NCI-H2196 (cell line): Measurements from ENCODE around the gene GLIS1.

Experiments used
- DNase-seq: peaks from one replicate; lab custom pipeline; 2025; ENCODE audit not compliant: unreplicated experiment; lab: John Stamatoyannopoulos, UW

GLIS1 gene

DNA sequence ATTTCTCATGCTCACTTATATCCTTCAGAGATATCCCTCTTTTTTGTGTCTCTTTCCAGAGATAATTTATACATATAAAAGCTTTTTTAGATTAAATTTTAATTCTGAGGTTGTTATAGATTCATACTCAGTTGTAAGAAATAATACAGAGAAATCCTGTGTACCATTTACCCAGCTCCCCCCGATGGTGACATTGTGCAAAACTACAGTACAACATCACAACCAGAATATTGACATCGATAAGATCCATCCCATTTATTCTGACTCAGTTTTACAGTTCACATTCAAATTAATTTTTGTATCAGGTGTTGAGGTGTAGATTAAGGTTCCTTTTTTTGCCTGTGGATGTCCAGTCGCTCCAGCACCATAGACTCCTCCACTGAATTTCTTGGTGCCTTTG, 265.5 kb downstream of the GLIS1 start:
- DNase-seq, result no peak

DNA sequence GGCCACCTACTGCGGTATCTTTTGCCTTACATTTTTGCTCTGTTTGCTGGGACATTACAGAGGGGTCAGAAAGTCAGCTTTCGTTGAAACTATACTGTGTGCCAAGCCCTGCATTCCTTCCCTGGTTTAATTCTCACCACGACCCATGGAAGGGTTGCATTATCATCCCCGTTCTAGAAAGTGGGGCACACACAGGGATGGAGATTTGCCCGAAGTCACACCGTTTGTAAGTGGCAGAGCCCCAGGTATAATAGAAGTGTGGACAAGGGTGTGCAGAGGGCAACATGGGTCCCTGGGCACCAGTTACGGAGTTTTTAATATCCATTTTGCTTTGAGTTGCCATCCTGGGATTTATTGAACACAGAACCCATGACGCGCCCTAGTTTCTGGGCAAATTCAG, 268.0 kb downstream of the GLIS1 start:
- no peak for DNase-seq

DNA sequence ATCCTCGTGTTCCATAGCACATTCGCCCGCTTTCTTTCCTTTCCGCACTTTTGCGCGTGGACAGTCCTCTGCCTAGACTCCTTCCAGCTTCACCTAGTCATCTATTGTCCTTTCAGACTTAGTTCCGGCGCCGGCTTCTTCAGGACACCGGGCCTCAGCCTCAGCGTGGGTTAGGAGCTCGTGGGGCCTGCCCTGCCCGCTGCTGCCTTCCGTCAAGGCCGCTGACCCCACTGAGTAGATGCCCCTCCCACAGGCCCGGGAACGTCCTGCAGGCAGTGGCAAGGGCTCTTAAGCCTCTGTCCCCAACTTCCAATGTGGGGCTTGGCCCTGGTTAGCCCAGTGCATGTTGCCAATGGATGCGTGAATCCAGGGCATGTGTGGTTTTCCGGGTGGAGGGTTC, 268.4 kb downstream of the GLIS1 start:
- no peak for DNase-seq

DNA sequence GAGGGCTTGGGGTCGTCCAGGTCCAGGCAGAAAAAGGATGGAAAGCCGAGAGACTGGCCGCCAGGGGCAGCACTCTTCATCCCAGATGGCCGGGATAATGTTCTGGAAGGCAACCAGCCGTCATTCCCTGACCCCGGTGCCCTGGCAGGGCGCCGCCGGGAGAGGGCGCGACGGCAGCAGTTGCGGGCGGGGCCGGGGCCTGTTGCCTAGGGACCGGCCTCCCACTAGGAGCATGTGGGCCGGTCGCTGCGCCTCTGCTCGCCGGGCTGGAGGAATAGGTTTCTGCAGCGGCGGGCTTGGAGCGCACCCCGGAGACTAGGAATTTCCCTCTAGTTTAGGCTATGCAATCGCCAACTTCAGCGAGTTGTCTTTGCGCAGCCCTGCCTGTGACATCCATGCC, 268.8 kb downstream of the GLIS1 start:
- peak; percentile 53 for DNase-seq

DNA sequence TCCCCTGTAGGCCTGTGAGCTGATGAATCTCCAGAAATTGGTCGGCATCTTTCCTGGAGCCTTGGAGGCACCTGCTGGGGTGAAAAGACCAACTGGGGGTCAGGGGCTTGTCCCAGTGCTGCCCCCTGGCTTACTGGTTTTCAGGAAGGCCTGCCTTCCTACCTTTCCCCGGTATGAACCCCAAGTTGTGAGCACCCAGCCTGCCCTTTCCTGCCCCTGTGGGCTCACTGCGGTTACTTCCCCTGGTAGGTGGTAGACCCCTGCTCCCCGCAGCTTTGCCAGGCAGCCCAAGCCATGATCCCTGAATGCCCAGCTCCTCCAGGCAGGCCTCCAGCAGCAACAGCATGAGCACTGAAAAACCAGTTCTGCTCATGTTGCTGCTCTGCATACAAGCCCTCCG, 269.6 kb downstream of the GLIS1 start:
- DNase-seq, result no peak

DNA sequence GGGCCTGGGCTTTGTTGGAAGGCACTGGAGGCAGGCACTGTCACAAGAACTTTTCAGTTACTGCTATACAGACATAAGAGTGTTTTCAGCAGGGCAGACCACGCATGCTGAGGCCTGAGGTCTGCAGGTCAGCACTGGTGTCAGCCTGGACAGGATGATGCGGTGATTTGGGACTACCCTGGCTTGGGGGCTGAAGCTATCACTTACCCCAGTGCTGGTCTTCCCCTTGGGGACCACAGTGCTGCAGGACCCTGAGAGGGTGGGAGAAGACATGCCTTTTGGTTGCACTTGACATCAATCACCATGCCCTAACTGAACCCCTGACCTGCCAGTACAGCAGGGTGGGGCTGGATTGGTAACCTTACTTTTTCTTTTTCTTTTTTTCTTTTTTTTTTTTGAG, 270.6 kb downstream of the GLIS1 start:
- DNase-seq, result no peak

DNA sequence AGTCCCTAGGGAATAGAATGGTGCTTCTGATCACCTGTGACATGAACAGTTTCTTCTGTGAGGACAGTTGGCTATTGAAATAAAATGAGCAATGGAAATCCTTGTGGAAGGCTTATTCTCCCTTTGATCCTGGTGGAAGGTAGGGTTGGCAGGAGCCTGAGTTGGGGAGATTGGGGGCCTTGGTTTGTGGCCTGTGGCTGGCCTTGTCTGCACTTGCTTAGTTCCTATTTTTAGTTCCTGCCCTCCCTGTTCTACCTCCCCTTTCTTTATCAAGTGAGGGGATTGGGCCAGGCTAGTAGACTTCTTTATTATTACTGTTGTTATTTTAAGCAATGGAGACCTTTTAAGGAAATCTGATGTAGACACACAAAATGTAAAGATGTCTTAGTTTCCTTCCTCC, 271.6 kb downstream of the GLIS1 start:
- no peak for DNase-seq

DNA sequence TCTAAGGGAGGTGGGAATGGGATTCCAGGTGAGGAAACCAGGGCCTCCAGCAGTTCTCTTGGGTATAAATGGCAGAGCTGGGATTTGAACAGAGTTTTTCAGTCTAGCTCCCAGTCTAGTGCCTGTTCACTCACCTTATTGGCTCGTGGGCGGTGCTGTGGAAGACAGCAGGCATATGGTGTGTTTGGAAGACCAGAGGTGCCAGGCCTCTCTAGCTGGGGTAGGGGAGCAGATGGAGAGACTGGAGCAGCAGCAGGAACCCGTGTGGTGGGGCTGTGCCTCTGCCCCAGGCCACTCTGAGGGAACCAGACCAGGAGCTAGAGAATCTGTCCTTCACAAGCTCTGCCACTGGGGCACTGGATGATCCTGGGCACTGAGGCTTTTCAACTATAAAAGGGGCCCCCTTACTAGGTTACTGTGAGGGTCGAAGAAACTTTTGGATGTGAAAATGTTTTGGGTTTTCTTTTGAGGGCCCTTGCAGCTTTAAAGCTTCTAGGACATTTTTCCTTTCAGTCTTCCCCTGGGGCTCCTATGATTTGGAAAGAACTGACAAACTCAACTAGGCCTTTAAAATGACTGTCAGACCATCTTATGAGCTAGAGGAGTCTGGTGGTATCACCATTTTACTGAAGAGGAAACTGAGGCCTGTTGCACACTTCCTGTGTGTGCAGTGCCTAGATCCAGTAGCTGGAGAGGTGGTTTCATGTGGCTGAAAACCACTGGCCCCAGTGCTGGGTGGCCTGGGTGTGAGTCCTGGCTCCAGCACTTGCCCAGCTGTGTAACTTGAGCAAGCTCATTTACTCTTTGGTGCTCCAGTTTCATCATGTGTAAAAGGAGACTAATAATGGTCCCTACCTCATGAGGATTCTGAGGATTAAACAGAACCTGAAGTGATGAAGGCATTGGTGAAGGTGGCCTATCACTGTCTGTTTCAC, 273.7 kb downstream of the GLIS1 start:
- no peak for DNase-seq

GRCh38 chr1:53463961-53464899, 274.7 kb downstream of the GLIS1 start:
- no peak for DNase-seq

GRCh38 chr1:53462769-53463501, 276.0 kb downstream of the GLIS1 start:
- DNase-seq, result no peak

DNA sequence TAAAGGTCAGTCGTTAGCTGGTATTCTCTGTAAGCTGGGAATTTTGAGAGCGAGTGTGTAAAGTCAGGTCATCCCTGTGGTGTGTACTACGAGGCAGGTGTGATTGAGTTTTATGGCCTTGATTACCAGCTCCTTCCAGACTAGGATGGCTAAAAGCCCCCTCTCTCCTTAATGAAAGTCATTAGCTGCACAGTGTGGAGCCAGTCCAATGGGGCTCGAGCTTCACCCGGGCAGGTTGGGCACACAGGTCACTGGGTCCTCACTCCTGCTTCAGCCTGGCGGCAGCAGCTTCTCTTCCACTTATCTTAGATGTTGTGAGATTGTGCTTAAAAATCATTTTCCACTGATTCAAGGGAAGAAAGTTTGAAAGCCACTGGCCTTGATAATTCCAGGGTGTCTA, 276.8 kb downstream of the GLIS1 start:
- DNase-seq, result no peak

DNA sequence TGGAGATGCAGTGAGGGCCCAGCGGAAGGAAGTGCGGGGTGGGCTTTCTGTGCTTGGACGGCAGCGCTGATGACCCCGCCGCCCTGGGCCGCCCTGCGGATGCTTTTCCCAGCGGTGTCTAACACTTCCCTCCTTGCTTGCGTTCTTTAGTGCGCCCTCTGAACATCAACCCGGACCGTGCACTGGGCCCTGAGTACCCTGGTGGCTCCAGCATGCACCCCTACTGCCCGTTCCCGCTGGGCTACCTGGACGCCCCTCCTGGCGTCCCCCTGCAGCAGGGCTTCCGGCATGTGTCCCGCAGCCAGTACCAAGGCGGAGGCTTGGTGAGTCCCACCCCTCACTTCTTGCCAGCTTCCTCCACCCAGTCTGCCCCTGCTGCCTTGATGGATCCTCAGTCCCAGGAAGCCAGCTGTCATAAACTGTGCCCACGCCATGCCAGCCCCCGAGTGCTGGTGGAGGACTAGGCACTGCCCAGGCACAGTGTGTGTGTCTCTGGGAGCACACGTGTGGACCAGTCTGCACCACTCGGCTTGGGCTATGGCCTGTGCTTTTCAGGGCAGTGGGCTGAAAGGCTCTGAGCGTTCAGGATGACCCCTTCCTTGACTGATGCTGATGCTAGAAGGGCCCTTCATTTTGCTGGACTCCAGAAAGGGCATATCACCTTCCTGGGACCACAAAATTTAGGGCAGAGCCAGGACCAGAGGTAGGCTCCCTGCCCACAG, 277.5 kb downstream of the GLIS1 start:
- no peak for DNase-seq

- DNase-seq, result no peak
Observed at GRCh38 chr1:53460666-53461322, 278.2 kb downstream of the GLIS1 start.

DNA sequence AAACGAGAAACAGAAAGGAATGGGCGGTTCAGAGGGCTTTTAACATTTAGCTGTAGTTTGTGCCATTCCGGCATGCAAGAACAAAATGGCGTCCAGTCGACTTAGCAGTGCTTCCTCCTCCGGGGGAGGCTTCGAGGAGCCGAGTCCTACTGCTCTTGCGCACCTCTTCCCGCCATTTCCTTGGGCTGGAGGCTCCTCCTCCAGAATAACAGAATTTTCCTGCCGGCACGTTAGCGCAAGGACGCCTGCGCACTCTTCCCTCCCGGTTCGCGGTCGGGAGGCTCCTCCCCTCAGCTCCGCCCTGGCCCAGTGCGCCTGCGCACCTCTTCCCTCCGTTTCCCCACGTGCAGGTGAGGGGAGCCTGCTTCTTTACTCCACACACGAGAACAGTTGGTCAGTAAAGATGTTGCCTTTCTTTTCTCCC, 278.7 kb downstream of the GLIS1 start:
- no peak for DNase-seq

DNA sequence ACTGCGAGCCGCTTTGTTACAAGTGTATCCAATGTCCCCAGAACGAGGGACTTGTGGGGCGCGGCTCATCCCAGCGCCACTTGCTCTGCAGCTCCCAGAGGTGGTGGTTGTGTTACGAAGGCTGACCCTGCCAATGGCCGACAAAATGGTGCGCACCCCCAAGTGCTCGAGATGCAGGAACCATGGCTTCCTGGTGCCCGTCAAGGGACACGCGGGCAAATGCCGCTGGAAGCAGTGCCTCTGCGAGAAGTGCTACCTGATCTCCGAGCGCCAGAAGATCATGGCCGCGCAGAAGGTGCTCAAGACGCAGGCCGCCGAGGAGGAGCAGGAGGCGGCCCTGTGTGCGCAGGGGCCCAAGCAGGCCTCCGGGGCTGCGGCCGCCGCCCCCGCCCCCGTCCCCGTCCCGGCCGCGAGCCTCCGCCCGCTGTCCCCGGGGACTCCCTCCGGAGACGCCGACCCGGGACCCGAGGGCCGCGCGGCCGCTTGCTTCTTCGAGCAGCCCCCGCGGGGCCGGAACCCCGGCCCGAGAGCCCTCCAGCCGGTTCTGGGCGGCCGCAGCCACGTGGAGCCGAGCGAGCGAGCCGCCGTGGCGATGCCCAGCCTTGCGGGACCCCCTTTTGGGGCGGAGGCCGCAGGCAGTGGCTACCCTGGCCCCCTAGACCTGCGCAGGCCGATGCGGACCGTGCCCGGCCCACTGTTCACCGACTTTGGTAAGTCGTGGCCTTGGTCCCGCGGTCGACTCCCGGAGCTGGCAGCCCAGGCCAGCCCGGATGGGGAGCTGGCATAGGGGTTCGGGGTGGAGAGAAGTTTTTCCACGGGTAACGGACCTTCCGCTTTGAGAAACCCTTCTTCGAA, 279.4 kb downstream of the GLIS1 start, which contains the start of gene DMRTB1:
TSS of gene DMRTB1 (plus strand) at position 79 of the 855 bp plus-strand sequence. CDS start at position 134, 55 bp downstream.
- DNase-seq, result no peak

- DNase-seq, result no peak
Observed at GRCh38 chr1:53458634-53459033, 280.3 kb downstream of the GLIS1 start.
